Activated naive CD8-positive, alpha-beta T cell treated with anti-CD3 and anti-CD28 coated beads, Interleukin-2, amount 50 U/mL, for 24 hours (primary cell): ENCODE results near the gene NEIL1.
"Not testable (repeated sequence)": the region's sequence is repeated elsewhere in the genome, so short reads cannot be mapped to it uniquely, and the experiment has no call there.

Source experiments
- ATAC-seq: fragments of 150-1000 bp; cut with Tn5 transposase; one replicate; pipeline ENCODE4 v1.10.0; 2021
- DNase-seq: peaks from one replicate; pipeline ENCODE4 v3.0.0; 2021
- H3K27ac Mint-ChIP-seq: one replicate; pipeline ENCODE4 v1.8.0; 2021; ENCODE audit warnings: mild to moderate bottlenecking, mixed read lengths
- H3K27me3 Mint-ChIP-seq: one replicate; pipeline ENCODE4 v1.8.0; 2021; ENCODE audit warnings: mixed read lengths
- H3K36me3 Mint-ChIP-seq: one replicate; pipeline ENCODE4 v1.8.0; 2021; ENCODE audit warnings: low read depth, mixed read lengths
- H3K4me1 Mint-ChIP-seq: one replicate; pipeline ENCODE4 v1.8.0; 2021; ENCODE audit warnings: mixed read lengths
- H3K4me3 Mint-ChIP-seq: one replicate; pipeline ENCODE4 v1.8.0; 2021; ENCODE audit warnings: mild to moderate bottlenecking, moderate library complexity, mixed read lengths
- H3K9me3 Mint-ChIP-seq: one replicate; pipeline ENCODE4 v1.8.0; 2021; ENCODE audit warnings: mixed read lengths

Gene NEIL1

DNA sequence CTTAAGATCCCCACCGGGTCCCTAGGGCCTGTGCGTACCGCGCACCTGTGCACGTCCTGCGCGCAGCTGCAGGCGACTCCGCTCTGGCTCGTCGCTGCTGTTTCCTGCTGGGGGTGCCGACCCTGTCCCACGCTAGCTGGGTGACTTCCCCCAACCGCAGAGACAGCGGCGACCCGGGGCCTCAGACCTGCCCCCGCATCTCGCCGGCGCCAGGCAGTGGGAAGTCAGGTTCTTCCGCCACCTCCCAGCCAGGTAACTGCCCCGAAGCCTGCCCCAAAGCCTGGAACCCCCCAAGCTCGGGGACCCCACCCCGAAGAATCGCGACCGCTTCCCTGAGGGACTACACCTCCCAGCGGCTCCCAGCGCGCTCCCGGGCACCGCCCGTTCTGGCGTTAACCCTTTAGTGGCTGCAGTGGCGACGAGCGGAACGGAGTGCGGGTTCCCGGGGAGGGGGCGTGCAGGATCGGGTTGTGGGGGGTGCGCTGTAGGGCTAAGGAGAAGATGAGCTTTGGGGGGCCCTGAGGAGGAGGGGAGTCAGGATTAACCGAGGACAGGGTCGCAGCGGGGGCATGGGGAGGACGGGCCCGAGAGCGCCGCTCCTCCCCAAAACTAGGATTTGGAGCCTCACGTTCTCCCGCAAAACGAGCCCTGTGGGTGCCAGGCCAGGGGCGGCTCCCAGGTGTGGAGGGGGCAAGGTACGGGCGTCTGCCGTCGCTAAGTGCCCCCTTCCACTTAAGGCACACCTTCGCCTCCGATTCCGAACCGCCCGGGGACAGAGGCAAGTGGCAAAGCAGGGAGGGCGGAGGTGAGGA is 589 bp downstream of the NEIL1 start:
- ATAC-seq: peak; percentile 42
- Mint-ChIP-seq H3K4me3 (peak overlapping the region; percentile 73), H3K4me1 (peaks cover 39% of the 10 kb centered on the region), H3K27ac (peak overlapping the region; percentile 29), H3K27me3 (peaks cover 6% of the 10 kb centered on the region), H3K9me3 (peaks cover 5% of the 10 kb centered on the region), H3K36me3 (peaks cover 11% of the 10 kb centered on the region)
- DNase-seq: peak; percentile 56

DNA sequence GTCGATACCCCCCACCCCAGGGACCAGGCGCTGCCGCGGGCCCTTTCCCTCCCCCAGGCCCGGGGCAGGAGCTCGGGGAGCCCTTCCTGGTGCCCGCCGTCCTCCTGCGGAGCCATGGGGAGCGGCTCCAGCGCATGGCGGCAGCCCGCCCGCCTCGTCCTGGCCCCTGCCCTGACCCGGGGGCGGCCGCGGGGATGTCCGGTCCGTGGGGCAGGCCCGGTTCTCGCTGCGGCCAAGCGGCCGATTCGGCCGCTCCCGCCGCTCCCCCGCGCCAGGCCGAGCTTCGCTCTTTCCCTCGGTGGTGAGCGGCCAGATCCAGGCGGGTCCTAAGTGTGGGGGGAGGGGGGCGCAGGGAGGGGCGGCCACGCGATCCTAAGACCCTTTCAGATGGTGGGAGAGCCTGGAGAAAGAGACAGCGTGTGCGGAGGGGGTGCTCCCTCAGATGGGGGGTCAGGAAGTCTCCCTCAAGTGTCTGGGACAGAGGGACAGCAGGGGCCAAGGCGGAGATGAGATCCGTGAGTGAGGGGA is 1.3 kb downstream of the NEIL1 start:
- Mint-ChIP-seq H3K27ac (no peak overlapping the region), H3K27me3 (peaks cover 6% of the 10 kb centered on the region), H3K4me1 (peaks cover 39% of the 10 kb centered on the region), H3K9me3 (peaks cover 5% of the 10 kb centered on the region), H3K36me3 (peaks cover 11% of the 10 kb centered on the region), H3K4me3 (peak overlapping the region; percentile 45)
- ATAC-seq (no peak), DNase-seq (no peak)

DNA sequence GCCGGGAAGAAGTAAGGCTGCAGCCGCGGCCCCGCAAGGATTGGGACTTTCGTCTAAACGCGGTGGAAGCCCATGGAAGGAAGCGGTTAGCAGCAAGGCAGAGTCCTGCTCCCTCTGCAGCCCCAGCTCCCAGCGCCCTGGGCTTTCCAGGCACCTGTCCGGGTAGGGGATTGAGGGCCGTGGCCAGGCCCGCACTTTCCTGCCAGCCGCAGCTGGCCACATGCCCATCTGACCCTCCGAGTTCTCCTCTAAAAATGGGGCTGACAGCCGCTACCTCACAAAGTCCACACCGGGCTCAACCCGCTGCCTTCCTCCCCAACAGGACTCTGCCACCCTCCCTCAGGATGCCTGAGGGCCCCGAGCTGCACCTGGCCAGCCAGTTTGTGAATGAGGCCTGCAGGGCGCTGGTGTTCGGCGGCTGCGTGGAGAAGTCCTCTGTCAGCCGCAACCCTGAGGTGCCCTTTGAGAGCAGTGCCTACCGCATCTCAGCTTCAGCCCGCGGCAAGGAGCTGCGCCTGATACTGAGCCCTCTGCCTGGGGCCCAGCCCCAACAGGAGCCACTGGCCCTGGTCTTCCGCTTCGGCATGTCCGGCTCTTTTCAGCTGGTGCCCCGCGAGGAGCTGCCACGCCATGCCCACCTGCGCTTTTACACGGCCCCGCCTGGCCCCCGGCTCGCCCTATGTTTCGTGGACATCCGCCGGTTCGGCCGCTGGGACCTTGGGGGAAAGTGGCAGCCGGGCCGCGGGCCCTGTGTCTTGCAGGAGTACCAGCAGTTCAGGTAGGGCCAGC is 1.9 kb downstream of the NEIL1 start:
- peaks cover 5% of the 10 kb centered on the region for H3K9me3 Mint-ChIP-seq
- H3K4me1 Mint-ChIP-seq: peaks cover 39% of the 10 kb centered on the region
- no peak overlapping the region for H3K27ac Mint-ChIP-seq
- ATAC-seq (no peak), DNase-seq (no peak)
- peak overlapping the region; percentile 45 for H3K4me3 Mint-ChIP-seq
- H3K36me3 Mint-ChIP-seq: peaks cover 11% of the 10 kb centered on the region
- H3K27me3 Mint-ChIP-seq: peaks cover 6% of the 10 kb centered on the region

DNA sequence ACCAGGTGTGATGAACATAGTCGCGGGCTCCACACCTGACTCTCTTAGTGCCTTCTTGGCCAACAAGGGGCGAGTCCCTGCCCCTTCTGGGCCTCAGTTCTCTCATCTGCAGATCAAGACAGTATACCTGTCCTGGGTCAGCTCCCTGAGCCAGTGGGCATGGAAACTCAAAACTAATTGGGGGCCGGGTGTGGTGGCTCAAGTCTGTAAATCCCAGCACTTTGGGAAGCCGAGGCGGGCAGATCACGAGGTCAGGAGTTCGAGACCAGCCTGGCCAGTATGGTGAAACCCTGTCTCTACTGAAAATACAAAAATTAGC is 2.5 kb downstream of the NEIL1 start:
- H3K4me3 Mint-ChIP-seq, ATAC-seq, H3K9me3 Mint-ChIP-seq, H3K27me3 Mint-ChIP-seq, DNase-seq: not testable (repeated sequence)
- Mint-ChIP-seq H3K4me1 (peaks cover 39% of the 10 kb centered on the region), H3K36me3 (peaks cover 11% of the 10 kb centered on the region), H3K27ac (peak overlapping the region; percentile 81)

DNA sequence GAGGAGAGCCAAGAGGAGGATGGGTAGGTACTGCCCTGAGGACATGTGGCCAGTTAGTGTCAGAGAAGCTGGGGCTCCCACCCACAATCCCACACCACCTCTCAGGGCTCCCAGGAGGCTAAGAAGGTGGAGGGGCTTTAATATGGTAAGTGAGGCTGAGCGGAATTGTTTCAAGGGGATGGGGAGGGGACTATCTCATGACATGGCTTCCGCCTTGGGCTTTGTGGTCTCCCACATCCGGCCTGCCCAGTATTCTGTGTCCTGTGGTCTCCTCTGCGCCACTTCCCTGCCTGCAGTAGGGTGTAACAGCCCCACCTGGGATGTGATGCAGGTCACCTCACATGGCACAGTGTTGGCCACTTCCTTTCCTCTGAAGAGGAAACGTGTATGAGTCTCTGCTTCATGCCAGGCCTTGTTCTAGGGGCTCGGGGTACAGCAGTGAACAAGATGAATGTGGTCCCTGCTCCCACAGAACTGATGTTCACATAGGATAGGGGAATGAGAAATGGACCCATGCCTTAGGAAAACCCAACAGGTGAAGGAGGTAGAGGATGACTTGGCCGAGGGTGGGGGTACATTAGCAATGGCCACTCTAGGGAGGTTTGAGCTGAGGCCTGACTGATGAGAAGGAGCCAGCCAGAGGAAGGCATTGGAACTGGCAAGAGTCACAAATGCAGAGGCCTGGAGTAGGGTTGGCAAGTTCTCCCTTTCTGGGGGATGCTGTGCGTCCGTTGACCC is 3.2 kb downstream of the NEIL1 start:
- Mint-ChIP-seq H3K36me3 (peaks cover 11% of the 10 kb centered on the region), H3K27ac (peak overlapping the region; percentile 81), H3K4me3 (peak overlapping the region; percentile 41), H3K9me3 (peaks cover 5% of the 10 kb centered on the region), H3K4me1 (peaks cover 39% of the 10 kb centered on the region), H3K27me3 (peaks cover 6% of the 10 kb centered on the region)
- ATAC-seq: peak; percentile 79
- DNase-seq: peak; percentile 83

DNA sequence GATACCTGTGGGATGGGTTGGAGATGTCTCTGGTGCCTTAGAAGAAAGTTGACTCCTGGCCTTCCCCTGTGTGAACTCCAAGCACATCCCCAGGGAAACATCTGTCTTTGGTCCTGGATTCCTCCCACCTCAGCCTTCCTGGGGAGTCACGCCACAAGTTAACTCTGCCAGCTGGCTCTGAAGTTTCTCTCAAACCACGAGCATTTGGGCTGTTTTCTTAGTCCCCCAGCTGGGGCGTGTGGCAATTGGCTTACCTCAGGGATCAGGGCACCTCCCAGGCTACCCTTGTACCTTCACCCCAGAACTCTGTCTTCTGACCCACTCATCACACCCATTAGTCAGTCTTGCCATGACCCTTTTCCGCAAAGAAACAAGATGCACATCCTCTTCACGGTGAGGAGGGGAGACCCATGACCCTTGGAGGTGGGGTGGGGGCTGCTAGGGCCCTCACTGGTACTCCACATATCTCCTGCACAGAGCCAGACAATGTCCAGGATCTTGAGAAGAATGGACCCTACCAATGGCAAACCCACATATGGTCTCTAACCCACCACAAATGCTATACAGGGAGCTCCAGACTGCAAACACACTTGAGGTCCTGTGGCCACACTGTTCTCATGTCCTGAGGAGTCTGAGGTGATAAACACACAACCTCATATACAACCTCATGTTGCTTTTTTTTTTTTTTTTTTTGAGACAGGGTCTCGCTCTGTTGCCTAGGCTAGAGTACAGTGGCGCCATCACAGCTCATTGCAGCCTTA is 3.9 kb downstream of the NEIL1 start:
- H3K27me3 Mint-ChIP-seq: peaks cover 2% of the 10 kb centered on the region
- H3K36me3 Mint-ChIP-seq: peaks cover 11% of the 10 kb centered on the region
- peaks cover 39% of the 10 kb centered on the region for H3K4me1 Mint-ChIP-seq
- DNase-seq (peak; percentile 13), ATAC-seq (peak; percentile 14)
- peaks cover 5% of the 10 kb centered on the region for H3K9me3 Mint-ChIP-seq
- peak overlapping the region; percentile 81 for H3K27ac Mint-ChIP-seq
- no peak overlapping the region for H3K4me3 Mint-ChIP-seq

DNA sequence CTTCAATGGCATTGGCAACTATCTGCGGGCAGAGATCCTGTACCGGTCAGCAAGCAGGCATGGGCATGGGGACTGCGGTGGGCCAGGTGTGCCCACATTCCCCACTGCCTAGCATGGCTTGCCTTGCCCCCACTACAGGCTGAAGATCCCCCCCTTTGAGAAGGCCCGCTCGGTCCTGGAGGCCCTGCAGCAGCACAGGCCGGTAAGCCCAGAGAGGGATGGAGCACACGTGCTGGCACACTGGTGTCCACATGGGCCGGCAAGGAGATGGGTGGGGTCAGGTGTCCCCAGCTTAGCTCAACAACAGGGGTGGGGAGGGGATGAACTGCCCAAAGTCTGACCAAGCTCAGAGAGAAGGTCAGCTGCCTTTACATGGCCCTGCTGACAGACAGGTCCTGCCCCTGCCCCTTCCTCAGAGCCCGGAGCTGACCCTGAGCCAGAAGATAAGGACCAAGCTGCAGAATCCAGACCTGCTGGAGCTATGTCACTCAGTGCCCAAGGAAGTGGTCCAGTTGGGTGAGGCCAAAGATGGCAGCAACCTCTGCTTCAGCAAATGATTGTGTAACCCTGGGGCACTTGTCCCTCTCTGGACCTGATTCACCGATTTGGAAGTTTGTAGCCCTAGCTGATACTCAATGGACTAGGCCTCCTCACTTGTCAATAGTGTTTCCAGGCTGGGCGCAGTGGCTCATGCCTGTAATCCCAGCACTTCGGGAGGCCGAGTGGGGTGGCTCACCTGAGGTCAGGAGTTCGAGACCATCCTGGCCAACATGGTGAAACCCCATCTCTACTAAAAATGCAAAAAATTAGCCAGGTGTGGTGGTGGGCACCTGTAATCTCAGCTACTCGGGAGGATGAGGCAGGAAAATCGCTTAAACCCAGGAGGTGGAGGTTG is 5.6 kb downstream of the NEIL1 start:
- Mint-ChIP-seq H3K4me1 (peaks cover 29% of the 10 kb centered on the region), H3K27ac (no peak overlapping the region), H3K9me3 (peaks cover 5% of the 10 kb centered on the region), H3K36me3 (peaks cover 11% of the 10 kb centered on the region), H3K4me3 (no peak overlapping the region), H3K27me3 (peaks cover 2% of the 10 kb centered on the region)
- DNase-seq (no peak), ATAC-seq (no peak)

DNA sequence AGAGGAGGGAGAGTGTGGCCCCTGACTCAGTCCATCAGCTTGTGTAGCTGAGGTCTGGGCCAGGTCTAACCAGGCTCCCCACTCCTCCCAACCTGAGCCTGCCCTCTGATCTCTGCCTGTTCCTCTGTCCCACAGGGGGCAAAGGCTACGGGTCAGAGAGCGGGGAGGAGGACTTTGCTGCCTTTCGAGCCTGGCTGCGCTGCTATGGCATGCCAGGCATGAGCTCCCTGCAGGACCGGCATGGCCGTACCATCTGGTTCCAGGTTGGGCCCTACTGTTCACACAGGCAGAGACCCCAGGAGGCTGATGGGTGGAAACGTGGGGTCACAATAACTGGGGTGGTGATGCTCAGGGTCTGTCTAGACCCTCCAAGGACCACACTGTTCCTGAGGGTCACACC is 6.8 kb downstream of the NEIL1 start:
- H3K4me1 Mint-ChIP-seq: peaks cover 24% of the 10 kb centered on the region
- no peak overlapping the region for H3K27ac Mint-ChIP-seq
- ATAC-seq (no peak), DNase-seq (no peak)
- peaks cover 2% of the 10 kb centered on the region for H3K27me3 Mint-ChIP-seq
- peaks cover 5% of the 10 kb centered on the region for H3K9me3 Mint-ChIP-seq
- H3K4me3 Mint-ChIP-seq: no peak overlapping the region
- H3K36me3 Mint-ChIP-seq: peaks cover 13% of the 10 kb centered on the region

DNA sequence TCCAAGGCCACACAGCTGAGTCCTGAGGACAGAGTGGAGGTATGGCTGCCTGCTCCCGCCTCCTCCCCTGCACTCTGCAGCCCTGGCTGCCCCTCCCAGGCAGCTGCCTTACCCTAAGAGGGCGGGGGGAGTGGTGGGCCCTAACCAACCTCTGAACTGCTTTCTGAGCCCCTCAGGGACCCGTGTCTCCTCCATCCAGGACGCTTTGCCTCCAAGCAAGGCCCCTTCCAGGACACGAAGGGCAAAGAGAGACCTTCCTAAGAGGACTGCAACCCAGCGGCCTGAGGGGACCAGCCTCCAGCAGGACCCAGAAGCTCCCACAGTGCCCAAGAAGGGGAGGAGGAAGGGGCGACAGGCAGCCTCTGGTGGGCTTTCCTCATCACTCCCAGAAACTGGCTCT is 7.6 kb downstream of the NEIL1 start:
- Mint-ChIP-seq H3K9me3 (peaks cover 5% of the 10 kb centered on the region), H3K27ac (no peak overlapping the region), H3K27me3 (no peaks in the 10 kb centered on the region), H3K4me1 (peaks cover 18% of the 10 kb centered on the region), H3K4me3 (no peak overlapping the region), H3K36me3 (peaks cover 13% of the 10 kb centered on the region)
- DNase-seq: no peak
- no peak for ATAC-seq

DNA sequence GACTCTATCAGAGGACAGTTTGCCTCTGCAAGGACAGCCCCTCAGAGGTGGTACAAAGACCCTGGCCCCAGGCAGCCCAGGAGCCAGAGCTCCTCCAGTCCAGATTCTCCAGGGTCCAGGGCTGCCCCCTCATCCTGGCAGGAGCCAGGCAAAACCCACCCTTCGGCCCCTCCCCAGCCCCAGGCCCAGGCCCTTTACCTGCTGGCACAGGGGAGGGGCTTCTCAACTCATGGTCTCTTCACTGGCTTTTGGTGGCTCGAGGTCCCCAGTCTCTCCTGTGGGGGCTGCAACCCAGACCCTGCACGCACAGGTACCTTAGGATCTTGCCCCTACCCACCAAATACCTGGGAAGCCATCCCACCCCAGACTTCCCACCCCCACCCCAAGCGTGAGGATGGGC is 8.5 kb downstream of the NEIL1 start:
- H3K9me3 Mint-ChIP-seq: peaks cover under 1% of the 10 kb centered on the region
- DNase-seq: no peak
- peaks cover 5% of the 10 kb centered on the region for H3K36me3 Mint-ChIP-seq
- H3K27ac Mint-ChIP-seq: no peak overlapping the region
- H3K4me3 Mint-ChIP-seq: no peak overlapping the region
- ATAC-seq: no peak
- H3K27me3 Mint-ChIP-seq: no peaks in the 10 kb centered on the region
- H3K4me1 Mint-ChIP-seq: peaks cover 9% of the 10 kb centered on the region

DNA sequence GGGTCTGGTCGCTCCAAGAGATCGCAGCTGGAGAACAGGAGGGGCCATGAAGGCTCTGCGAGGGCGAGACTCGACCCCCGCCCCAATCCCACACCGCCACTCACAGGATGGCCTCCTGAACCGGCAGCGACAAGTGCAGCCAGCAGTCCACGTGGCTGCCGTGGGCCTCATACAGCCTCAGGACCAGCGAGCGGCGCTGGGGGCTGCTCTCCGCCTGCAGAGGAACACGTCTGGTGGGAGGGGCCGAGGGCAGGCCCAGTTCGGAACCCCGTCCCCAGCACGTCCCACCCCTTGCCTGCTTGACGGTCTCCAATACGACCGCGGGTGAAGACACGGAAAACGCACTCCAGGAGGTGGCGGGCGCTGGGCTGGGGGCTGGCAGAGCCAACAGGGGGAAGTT is 9.2 kb downstream of the NEIL1 start:
- H3K36me3 Mint-ChIP-seq: peaks cover 7% of the 10 kb centered on the region
- no peaks in the 10 kb centered on the region for H3K27me3 Mint-ChIP-seq
- ATAC-seq: no peak
- H3K4me1 Mint-ChIP-seq: peaks cover 2% of the 10 kb centered on the region
- H3K27ac Mint-ChIP-seq: no peak overlapping the region
- no peak overlapping the region for H3K4me3 Mint-ChIP-seq
- no peak for DNase-seq
- no peaks in the 10 kb centered on the region for H3K9me3 Mint-ChIP-seq

DNA sequence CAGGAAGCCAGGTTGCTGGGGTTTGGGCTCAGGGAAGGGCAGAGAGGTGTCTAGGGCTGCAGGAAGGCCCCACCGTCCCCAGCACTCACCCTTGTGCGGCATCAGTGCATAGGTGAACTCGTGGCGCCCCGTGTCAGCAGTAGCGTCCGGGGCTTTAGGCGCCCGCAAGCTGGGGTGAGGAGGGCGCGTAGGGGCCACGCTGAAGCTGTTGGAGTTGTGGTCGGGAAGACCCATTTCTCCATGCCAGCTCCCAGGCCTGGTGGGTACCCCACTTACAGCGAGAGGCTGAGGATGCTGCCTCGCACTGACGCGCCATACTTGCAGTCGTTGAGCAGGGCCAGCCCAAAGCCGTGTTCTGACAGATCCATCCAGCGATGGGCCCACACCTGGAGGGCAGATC is 9.7 kb downstream of the NEIL1 start:
- no peaks in the 10 kb centered on the region for H3K27me3 Mint-ChIP-seq
- H3K4me1 Mint-ChIP-seq: no peaks in the 10 kb centered on the region
- ATAC-seq (no peak), DNase-seq (no peak)
- no peak overlapping the region for H3K27ac Mint-ChIP-seq
- no peaks in the 10 kb centered on the region for H3K9me3 Mint-ChIP-seq
- no peak overlapping the region for H3K4me3 Mint-ChIP-seq
- peaks cover 7% of the 10 kb centered on the region for H3K36me3 Mint-ChIP-seq

DNA sequence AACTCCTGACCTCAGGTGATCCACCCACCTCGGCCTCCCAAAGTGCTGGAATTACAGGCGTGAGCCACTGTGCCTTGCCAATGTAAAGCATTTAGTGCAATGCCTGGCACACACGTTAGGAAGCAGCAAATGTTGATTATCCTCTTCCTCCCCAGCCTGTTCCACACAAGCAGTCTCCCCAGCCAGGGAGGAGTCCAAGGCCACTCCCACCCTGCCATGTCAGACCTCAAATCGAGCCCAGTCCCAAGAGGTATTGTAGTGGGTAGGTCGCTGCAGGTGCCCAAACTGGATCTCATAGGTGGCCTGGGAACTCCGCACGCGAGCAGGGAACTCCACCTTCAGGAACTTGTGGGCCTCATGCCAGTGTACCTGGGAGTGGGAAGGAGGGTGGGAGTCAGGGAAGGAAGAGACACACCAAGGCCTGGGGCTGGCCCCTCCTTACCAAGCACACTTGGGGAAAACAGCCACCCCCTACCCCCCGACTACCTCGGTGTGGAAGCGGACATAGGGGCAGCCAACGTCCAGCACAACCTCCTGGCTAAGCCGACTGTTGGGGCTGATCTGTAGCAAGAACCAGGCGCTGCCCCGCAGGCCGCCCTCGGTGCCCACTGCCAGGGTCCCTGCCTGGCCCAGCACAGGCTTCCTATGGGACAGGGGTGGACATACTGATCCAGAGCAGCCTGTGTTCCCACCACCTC is 11.3 kb downstream of the NEIL1 start:
- no peak overlapping the region for H3K27ac Mint-ChIP-seq

More for the DNA sequence above, 11.3 kb downstream of the NEIL1 start:
- Mint-ChIP-seq H3K4me1 (no peaks in the 10 kb centered on the region), H3K27me3 (no peaks in the 10 kb centered on the region), H3K9me3 (no peaks in the 10 kb centered on the region), H3K36me3 (peaks cover 10% of the 10 kb centered on the region), H3K4me3 (no peak overlapping the region)
- DNase-seq (no peak), ATAC-seq (no peak)
